HEK293 (cell line): ENCODE results near the gene RGS7BP.

Experiments
- CTCF ChIA-PET: fragments of 350-600 bp; formaldehyde crosslinking; extraction: SDS; loops from one replicate; lab custom pipeline; 2021; ENCODE audit warnings: antibody characterized with exemption; lab: Yijun Ruan, JAX
- POLR2A ChIA-PET: fragments of 300-600 bp; formaldehyde crosslinking; extraction: SDS; loops from one replicate; lab custom pipeline; 2020; ENCODE audit warnings: antibody characterized with exemption, inconsistent platforms; lab: Yijun Ruan, JAX
- H3K27ac ChIP-seq: fragments of 200-500 bp; sonication (Bioruptor generic); 2 replicates; pipeline ENCODE4 v1.5.1; 2014; ENCODE audit warnings: low read depth, low read length, control low read depth, inconsistent platforms; ENCODE audit errors: extremely low read depth
- H3K36me3 ChIP-seq, 2 experiments: fragments of 200-500 bp in 1 of 2; sonication (Bioruptor generic) in 1 of 2; 1 replicate in 1 of 2; 2 replicates in 1 of 2; pipeline ENCODE4 v1.5.1; 2014 to 2017; ENCODE audit warnings: inconsistent platforms in 2 of 2, low read length in 2 of 2; ENCODE audit not compliant: control insufficient read depth in 2 of 2, insufficient read depth in 1 of 2
- H3K4me1 ChIP-seq: fragments of 200-500 bp; sonication (Bioruptor generic); 2 replicates; pipeline ENCODE4 v1.5.1; 2014; ENCODE audit warnings: mild to moderate bottlenecking, low read length, inconsistent platforms; ENCODE audit not compliant: control insufficient read depth, insufficient read depth
- H3K4me3 ChIP-seq: 2 replicates; pipeline ENCODE4 v1.5.1; 2011; ENCODE audit warnings: low read depth, mild to moderate bottlenecking, control low read depth, low read length, moderate library complexity
- H3K9me3 ChIP-seq: fragments of 200-500 bp; sonication (Bioruptor generic); 2 replicates; pipeline ENCODE4 v1.5.1; 2014; ENCODE audit warnings: low read depth, low read length, inconsistent platforms; ENCODE audit not compliant: control insufficient read depth, insufficient read depth
- EGR2 ChIP-seq: fragments of 450-650 bp; formaldehyde crosslinking; IDR thresholded peaks from 2 replicates; pipeline ENCODE4 v1.5.1; 2016; ENCODE audit warnings: low read depth, missing biosample characterization, missing genetic modification characterization
- GFI1B ChIP-seq: fragments of 450-650 bp; formaldehyde crosslinking; IDR thresholded peaks from 2 replicates; pipeline ENCODE4 v1.5.1; 2016; ENCODE audit warnings: missing biosample characterization, missing genetic modification characterization
- GLIS1 ChIP-seq: fragments of 450-650 bp; formaldehyde crosslinking; IDR thresholded peaks from 2 replicates; pipeline ENCODE4 v1.5.1; 2016; ENCODE audit warnings: missing biosample characterization, missing genetic modification characterization
- KLF16 ChIP-seq: fragments of 450-650 bp; formaldehyde crosslinking; IDR thresholded peaks from 2 replicates; pipeline ENCODE4 v1.5.1; 2017; ENCODE audit warnings: missing biosample characterization, missing genetic modification characterization
- SCRT1 ChIP-seq: fragments of 450-650 bp; formaldehyde crosslinking; IDR thresholded peaks from 2 replicates; pipeline ENCODE4 v1.5.1; 2016; ENCODE audit warnings: missing biosample characterization, missing genetic modification characterization, borderline replicate concordance
- ZBTB7A ChIP-seq: fragments of 450-650 bp; formaldehyde crosslinking; IDR thresholded peaks from 2 replicates; pipeline ENCODE4 v1.5.1; 2016; ENCODE audit warnings: low read depth, missing biosample characterization, missing genetic modification characterization
- ZFP69B ChIP-seq: fragments of 450-650 bp; formaldehyde crosslinking; IDR thresholded peaks from 2 replicates; pipeline ENCODE4 v1.5.1; 2016; ENCODE audit warnings: missing biosample characterization, missing genetic modification characterization
- ZNF416 ChIP-seq: fragments of 450-650 bp; formaldehyde crosslinking; IDR thresholded peaks from 2 replicates; pipeline ENCODE4 v1.5.1; 2016; ENCODE audit warnings: missing biosample characterization, missing genetic modification characterization
- ZNF473 ChIP-seq: fragments of 450-650 bp; formaldehyde crosslinking; IDR thresholded peaks from 2 replicates; pipeline ENCODE4 v1.5.1; 2017; ENCODE audit warnings: missing biosample characterization, missing genetic modification characterization
- ZNF596 ChIP-seq: fragments of 450-650 bp; IDR thresholded peaks from 2 replicates; pipeline ENCODE4 v1.5.0; 2018; ENCODE audit warnings: missing biosample characterization, mild to moderate bottlenecking, missing genetic modification characterization, moderate library complexity
- ZNF600 ChIP-seq: fragments of 450-650 bp; formaldehyde crosslinking; IDR thresholded peaks from 2 replicates; pipeline ENCODE4 v1.5.1; 2016; ENCODE audit warnings: missing biosample characterization, missing genetic modification characterization
- ZNF610 ChIP-seq: fragments of 450-650 bp; formaldehyde crosslinking; IDR thresholded peaks from 2 replicates; pipeline ENCODE4 v1.5.1; 2016; ENCODE audit warnings: missing biosample characterization, missing genetic modification characterization, borderline replicate concordance
- ZNF776 ChIP-seq: fragments of 450-650 bp; formaldehyde crosslinking; IDR thresholded peaks from 2 replicates; pipeline ENCODE4 v1.5.0; 2017; ENCODE audit warnings: missing biosample characterization, missing genetic modification characterization, borderline replicate concordance
- ZSCAN23 ChIP-seq: fragments of 450-650 bp; formaldehyde crosslinking; IDR thresholded peaks from 2 replicates; pipeline ENCODE4 v1.5.1; 2016; ENCODE audit warnings: missing biosample characterization, missing genetic modification characterization
- TF ChIP-seq, protein P1 (sequence below): fragments of 450-650 bp; formaldehyde crosslinking; IDR thresholded peaks from 2 replicates; pipeline ENCODE4 v1.5.1; 2016; ENCODE audit warnings: missing biosample characterization, missing genetic modification characterization
- TF ChIP-seq, protein P2 (sequence below): fragments of 450-650 bp; formaldehyde crosslinking; IDR thresholded peaks from 2 replicates; pipeline ENCODE4 v1.5.1; 2016; ENCODE audit warnings: missing biosample characterization, missing genetic modification characterization
- TF ChIP-seq, protein P3 (sequence below): fragments of 450-650 bp; IDR thresholded peaks from 2 replicates; pipeline ENCODE4 v1.5.1; 2018; ENCODE audit warnings: missing biosample characterization, mild to moderate bottlenecking, missing genetic modification characterization
- TF ChIP-seq, protein P4 (sequence below): fragments of 450-650 bp; formaldehyde crosslinking; IDR thresholded peaks from 2 replicates; pipeline ENCODE4 v1.5.1; 2016; ENCODE audit warnings: missing biosample characterization, missing genetic modification characterization
- TF ChIP-seq, protein P5 (sequence below): fragments of 450-650 bp; formaldehyde crosslinking; conservative IDR thresholded peaks from 2 replicates; pipeline ENCODE4 v1.5.1; 2016; ENCODE audit warnings: low read depth, missing biosample characterization, missing genetic modification characterization

The RGS7BP gene

DNA sequence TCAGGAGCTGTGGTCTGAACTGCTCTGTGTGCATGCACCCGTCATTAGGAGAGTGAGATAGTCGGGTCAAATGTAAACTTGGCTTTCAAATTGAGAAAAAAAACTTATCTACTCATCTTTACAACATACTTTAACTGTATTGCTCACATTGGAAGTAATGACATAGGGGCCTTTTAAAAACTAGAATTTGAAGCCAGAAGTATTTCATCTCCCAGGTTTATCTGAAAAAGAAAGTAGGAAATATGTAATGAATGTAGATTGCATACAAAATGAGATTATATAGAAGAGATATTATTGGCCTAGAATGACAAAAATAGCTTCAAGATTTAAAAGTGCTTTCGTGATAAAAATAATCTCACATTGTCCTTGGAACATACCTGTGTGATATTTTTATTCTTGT, 24.3 kb downstream of the RGS7BP start (continued):
- TF ChIP-seq, protein P1, sequence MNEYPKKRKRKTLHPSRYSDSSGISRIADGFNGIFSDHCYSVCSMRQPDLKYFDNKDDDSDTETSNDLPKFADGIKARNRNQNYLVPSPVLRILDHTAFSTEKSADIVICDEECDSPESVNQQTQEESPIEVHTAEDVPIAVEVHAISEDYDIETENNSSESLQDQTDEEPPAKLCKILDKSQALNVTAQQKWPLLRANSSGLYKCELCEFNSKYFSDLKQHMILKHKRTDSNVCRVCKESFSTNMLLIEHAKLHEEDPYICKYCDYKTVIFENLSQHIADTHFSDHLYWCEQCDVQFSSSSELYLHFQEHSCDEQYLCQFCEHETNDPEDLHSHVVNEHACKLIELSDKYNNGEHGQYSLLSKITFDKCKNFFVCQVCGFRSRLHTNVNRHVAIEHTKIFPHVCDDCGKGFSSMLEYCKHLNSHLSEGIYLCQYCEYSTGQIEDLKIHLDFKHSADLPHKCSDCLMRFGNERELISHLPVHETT (tag by site-specific recombination), result no peak
- no peak for TF ChIP-seq GFI1B (tag by site-specific recombination)
- no peak for TF ChIP-seq ZNF416 (tag by site-specific recombination)

DNA sequence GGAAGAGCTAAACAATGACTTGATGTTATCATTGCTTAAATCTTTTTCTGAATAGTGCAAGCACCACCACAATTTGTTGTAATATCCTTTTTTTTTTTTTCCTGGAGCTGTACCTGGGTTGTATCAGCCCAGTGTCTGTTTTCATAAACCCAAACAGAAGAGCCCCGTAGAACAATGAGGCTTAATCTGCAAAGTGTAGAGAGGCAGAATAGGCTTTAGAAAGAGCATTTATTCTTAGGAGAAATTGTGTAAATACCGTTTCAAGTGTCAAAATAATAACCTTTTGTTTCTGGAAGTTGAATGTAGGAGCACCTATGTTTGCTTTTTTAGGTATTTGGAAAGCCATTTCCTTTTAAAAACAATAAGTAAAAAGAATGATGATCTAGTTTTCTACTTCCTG, 26.4 kb downstream of the RGS7BP start:
- TF ChIP-seq, protein P2, sequence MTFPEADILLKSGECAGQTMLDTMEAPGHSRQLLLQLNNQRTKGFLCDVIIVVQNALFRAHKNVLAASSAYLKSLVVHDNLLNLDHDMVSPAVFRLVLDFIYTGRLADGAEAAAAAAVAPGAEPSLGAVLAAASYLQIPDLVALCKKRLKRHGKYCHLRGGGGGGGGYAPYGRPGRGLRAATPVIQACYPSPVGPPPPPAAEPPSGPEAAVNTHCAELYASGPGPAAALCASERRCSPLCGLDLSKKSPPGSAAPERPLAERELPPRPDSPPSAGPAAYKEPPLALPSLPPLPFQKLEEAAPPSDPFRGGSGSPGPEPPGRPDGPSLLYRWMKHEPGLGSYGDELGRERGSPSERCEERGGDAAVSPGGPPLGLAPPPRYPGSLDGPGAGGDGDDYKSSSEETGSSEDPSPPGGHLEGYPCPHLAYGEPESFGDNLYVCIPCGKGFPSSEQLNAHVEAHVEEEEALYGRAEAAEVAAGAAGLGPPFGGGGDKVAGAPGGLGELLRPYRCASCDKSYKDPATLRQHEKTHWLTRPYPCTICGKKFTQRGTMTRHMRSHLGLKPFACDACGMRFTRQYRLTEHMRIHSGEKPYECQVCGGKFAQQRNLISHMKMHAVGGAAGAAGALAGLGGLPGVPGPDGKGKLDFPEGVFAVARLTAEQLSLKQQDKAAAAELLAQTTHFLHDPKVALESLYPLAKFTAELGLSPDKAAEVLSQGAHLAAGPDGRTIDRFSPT, result no peak
- TF ChIP-seq EGR2 (tag by site-specific recombination) (no peak), KLF16 (tag by site-specific recombination) (no peak), GLIS1 (tag by site-specific recombination) (no peak), ZSCAN23 (tag by site-specific recombination) (no peak)
- TF ChIP-seq, protein P3, sequence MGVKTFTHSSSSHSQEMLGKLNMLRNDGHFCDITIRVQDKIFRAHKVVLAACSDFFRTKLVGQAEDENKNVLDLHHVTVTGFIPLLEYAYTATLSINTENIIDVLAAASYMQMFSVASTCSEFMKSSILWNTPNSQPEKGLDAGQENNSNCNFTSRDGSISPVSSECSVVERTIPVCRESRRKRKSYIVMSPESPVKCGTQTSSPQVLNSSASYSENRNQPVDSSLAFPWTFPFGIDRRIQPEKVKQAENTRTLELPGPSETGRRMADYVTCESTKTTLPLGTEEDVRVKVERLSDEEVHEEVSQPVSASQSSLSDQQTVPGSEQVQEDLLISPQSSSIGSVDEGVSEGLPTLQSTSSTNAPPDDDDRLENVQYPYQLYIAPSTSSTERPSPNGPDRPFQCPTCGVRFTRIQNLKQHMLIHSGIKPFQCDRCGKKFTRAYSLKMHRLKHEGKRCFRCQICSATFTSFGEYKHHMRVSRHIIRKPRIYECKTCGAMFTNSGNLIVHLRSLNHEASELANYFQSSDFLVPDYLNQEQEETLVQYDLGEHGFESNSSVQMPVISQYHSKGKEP (tag by site-specific recombination), result no peak
- Histone ChIP-seq H3K27ac (no peak overlapping the region), H3K9me3 (no peaks in the 10 kb centered on the region), H3K4me3 (no peak overlapping the region), H3K36me3 (no peaks in the 10 kb centered on the region), H3K4me1 (no peaks in the 10 kb centered on the region)
- ChIA-PET CTCF (interaction anchor here (0.7 to 1.2 kb wide), 2 partner anchors 40 to 81 kb away, joined by 3 read pairs; no protein-coding TSS in a partner anchor), POLR2A (no interaction called here)

DNA sequence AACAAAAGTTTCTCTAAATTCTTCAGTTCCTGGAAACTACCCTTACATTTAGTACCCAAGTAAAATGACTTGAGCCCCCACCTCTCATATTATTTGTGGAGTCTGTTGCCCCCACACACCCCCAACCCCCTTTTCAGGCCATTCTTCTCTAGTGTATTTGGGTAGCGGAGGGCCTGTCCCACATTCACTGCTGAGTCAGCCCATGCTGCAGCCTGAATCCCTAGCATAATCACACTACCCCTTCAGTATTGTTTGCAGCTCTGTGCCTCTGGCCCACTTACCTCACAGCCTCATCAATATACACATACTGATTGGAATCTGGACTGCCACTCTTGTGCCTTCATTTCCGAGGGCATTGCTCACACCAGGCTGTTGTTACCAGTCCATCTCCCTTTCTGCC, 26.8 kb downstream of the RGS7BP start:
- no peaks in the 10 kb centered on the region for H3K9me3 ChIP-seq
- H3K36me3 ChIP-seq, result no peaks in the 10 kb centered on the region
- TF ChIP-seq ZNF473 (tag by site-specific recombination) (no peak), ZNF776 (no peak), SCRT1 (tag by site-specific recombination) (no peak)
- TF ChIP-seq, protein P4, sequence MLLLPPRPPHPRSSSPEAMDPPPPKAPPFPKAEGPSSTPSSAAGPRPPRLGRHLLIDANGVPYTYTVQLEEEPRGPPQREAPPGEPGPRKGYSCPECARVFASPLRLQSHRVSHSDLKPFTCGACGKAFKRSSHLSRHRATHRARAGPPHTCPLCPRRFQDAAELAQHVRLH (tag by site-specific recombination), result no peak
- no peak overlapping the region for H3K27ac ChIP-seq
- no peaks in the 10 kb centered on the region for H3K4me1 ChIP-seq
- H3K4me3 ChIP-seq, result no peak overlapping the region
- POLR2A ChIA-PET, result no interaction called here
- CTCF ChIA-PET, result interaction anchor here (0.7 kb wide), 2 partner anchors 40 to 637 kb away, joined by 3 read pairs; no protein-coding TSS in a partner anchor

DNA sequence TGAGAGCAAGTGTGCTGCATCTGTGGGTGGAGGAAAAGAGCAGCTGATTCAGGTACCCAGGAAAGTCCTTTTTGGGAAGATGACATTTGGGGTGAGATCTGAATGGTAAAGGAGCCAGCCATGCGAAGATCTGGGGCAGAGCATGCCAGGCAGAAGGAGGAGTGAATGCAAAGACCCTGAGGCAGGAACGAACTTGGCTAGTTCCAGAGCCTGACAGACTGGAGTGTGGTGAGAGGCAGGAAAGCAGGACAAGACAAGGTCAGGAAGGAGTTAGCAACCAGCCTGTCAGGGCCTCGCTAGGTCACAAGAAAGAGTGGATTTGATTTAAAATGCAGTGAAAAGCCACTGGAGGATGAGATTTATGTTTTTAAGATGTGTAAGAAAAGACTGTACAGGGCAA, 28.2 kb downstream of the RGS7BP start:
- H3K27ac ChIP-seq, result no peak overlapping the region
- no peaks in the 10 kb centered on the region for H3K4me1 ChIP-seq
- no peak overlapping the region for H3K4me3 ChIP-seq
- POLR2A ChIA-PET, result no interaction called here
- CTCF ChIA-PET, result interaction anchor here (0.6 kb wide), 2 partner anchors 73 to 131 kb away, joined by 3 read pairs; no protein-coding TSS in a partner anchor
- no peaks in the 10 kb centered on the region for H3K9me3 ChIP-seq
- no peaks in the 10 kb centered on the region for H3K36me3 ChIP-seq
- TF ChIP-seq ZFP69B (tag by site-specific recombination) (no peak), ZNF610 (tag by site-specific recombination) (no peak), ZNF596 (tag by site-specific recombination) (no peak), ZBTB7A (tag by site-specific recombination) (no peak), ZNF600 (tag by site-specific recombination) (no peak)
- TF ChIP-seq, protein P5, sequence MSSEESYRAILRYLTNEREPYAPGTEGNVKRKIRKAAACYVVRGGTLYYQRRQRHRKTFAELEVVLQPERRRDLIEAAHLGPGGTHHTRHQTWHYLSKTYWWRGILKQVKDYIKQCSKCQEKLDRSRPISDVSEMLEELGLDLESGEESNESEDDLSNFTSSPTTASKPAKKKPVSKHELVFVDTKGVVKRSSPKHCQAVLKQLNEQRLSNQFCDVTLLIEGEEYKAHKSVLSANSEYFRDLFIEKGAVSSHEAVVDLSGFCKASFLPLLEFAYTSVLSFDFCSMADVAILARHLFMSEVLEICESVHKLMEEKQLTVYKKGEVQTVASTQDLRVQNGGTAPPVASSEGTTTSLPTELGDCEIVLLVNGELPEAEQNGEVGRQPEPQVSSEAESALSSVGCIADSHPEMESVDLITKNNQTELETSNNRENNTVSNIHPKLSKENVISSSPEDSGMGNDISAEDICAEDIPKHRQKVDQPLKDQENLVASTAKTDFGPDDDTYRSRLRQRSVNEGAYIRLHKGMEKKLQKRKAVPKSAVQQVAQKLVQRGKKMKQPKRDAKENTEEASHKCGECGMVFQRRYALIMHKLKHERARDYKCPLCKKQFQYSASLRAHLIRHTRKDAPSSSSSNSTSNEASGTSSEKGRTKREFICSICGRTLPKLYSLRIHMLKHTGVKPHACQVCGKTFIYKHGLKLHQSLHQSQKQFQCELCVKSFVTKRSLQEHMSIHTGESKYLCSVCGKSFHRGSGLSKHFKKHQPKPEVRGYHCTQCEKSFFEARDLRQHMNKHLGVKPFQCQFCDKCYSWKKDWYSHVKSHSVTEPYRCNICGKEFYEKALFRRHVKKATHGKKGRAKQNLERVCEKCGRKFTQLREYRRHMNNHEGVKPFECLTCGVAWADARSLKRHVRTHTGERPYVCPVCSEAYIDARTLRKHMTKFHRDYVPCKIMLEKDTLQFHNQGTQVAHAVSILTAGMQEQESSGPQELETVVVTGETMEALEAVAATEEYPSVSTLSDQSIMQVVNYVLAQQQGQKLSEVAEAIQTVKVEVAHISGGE (tag by site-specific recombination), result no peak
